Measurements from ENCODE around the gene ZNF444. TPM values are rescaled to one million over a fixed set of nuclear protein-coding genes. Genes with fewer than 3 reads are reported as not detected.

The ZNF444 gene
- total and polyA plus RNA-seq, 2 donors (not counting 3 experiments of a cell fraction or from before 2014, with no cell fraction given): 37.2 to 41.7 TPM

DNA sequence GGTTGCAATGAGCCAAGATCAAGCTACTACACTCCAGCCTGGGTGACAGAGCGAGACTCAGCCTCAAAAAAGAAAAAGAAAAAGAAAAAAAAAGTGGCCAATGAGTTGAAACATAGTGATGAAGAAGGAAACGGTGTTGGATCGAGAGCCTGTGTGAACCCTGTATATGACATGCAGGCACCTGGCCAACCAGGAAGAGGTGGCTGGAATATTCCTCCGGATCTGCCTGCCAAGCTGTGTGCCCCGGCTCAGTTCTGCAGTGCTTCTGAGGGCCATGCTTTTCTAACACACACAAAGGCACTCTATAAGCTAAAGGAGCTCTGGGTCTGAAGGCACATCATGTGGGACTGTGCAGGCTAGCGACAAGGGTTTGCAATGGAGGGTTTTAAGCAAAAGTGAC, 3.7 kb upstream of the ZNF444 start:
- Histone ChIP-seq H3K4me2 (ENCODE audit: insufficient read depth, low read length) (no peak overlapping the region), H4K20me1 (replicated peaks; ENCODE audit: control insufficient read depth, extremely low read depth, insufficient read depth, low read length) (no peaks in the 10 kb centered on the region), H3K36me3 (ENCODE audit: control insufficient read depth in 2 of 2, extremely low read depth in 1 of 2, insufficient read depth in 2 of 2, low read length in 2 of 2) (no peaks in the 10 kb centered on the region), H3K9ac (replicated peaks; ENCODE audit: extremely low read depth, insufficient read depth, low read length) (no peak overlapping the region), H3K9me3 (replicated peaks; ENCODE audit: control insufficient read depth, insufficient read depth, low read length) (no peaks in the 10 kb centered on the region), H3K27ac (ENCODE audit: insufficient read depth, low read depth, low read length) (no peak overlapping the region), H3K27me3 (ENCODE audit: control insufficient read depth in 2 of 2, insufficient read depth in 2 of 2, low read length in 2 of 2) (no peaks in the 10 kb centered on the region), H3K79me2 (ENCODE audit: control insufficient read depth, insufficient read depth, low read length) (peaks cover 9% of the 10 kb centered on the region), H3K9me1 (replicated peaks; ENCODE audit: control insufficient read depth, extremely low read depth, insufficient read depth, low read length) (no peaks in the 10 kb centered on the region), H3K4me3 (replicated peaks in 1 of 3; ENCODE audit: insufficient read depth in 1 of 3, low read depth in 1 of 3, low read length in 3 of 3) (no peak overlapping the region), H2AFZ (ENCODE audit: low read depth, low read length) (no peak overlapping the region), H3K4me1 (ENCODE audit: control insufficient read depth, extremely low read depth, insufficient read depth, low read length) (peaks cover 10% of the 10 kb centered on the region)
- TF ChIP-seq JUN (IDR thresholded peaks at IDR 0.05; ENCODE audit: borderline replicate concordance, insufficient read depth, insufficient read length, low read depth) (no peak), MAX (IDR thresholded peaks at IDR 0.05; ENCODE audit: insufficient read depth, insufficient read length) (no peak), FOS (IDR thresholded peaks at IDR 0.05; ENCODE audit: borderline replicate concordance, insufficient read depth, low read length) (no peak), EZH2 (IDR thresholded peaks at IDR 0.05; ENCODE audit: borderline replicate concordance, low read depth, low read length, severe bottlenecking) (no peak), GATA2 (IDR thresholded peaks at IDR 0.05; ENCODE audit: insufficient read depth, insufficient read length, low read depth, low read length) (no peak), MYC (IDR thresholded peaks at IDR 0.05; ENCODE audit: low read depth, low read length) (no peak), POLR2A (IDR thresholded peaks at IDR 0.05; ENCODE audit: low read depth, low read length) (no peak), POLR2AphosphoS5 (IDR thresholded peaks at IDR 0.05; ENCODE audit: insufficient read depth, low read depth, low read length) (no peak)
- TF ChIP-seq, protein P1, sequence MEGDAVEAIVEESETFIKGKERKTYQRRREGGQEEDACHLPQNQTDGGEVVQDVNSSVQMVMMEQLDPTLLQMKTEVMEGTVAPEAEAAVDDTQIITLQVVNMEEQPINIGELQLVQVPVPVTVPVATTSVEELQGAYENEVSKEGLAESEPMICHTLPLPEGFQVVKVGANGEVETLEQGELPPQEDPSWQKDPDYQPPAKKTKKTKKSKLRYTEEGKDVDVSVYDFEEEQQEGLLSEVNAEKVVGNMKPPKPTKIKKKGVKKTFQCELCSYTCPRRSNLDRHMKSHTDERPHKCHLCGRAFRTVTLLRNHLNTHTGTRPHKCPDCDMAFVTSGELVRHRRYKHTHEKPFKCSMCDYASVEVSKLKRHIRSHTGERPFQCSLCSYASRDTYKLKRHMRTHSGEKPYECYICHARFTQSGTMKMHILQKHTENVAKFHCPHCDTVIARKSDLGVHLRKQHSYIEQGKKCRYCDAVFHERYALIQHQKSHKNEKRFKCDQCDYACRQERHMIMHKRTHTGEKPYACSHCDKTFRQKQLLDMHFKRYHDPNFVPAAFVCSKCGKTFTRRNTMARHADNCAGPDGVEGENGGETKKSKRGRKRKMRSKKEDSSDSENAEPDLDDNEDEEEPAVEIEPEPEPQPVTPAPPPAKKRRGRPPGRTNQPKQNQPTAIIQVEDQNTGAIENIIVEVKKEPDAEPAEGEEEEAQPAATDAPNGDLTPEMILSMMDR (IDR thresholded peaks at IDR 0.05; ENCODE audit: extremely low read depth in 1 of 2, insufficient read depth in 1 of 2, low read depth in 1 of 2, low read length in 2 of 2): no peak
- FAIRE-seq: no peak
- CTCF ChIA-PET: interaction anchor here (0.6 to 2.1 kb wide), 5 partner anchors 13 to 116 kb away, joined by 3 to 5 read pairs (median 4); no protein-coding TSS in a partner anchor
- peak; percentile 8 for DNase-seq (ENCODE audit: low read depth, low spot score)
- intact Hi-C loops (cut with micrococcal nuclease): no loop called here
- POLR2A ChIA-PET: no interaction called here
- no TSS peak for BruUV-seq (replicated peaks)
- dilution Hi-C loops (cut with MboI; ENCODE audit: extremely low pct_ligation_motif_present, low sequenced_read_pairs): no loop called here

Measured in endothelial cell of umbilical vein (primary cell).